NCI-H774 (cell line): Measurements from ENCODE around the gene PLSCR3.

ENCODE experiments used
- DNase-seq: peaks from one replicate; lab custom pipeline; 2025; lab: John Stamatoyannopoulos, UW

Gene PLSCR3

GRCh38 chr17:7426203-7426863 is 32.0 kb upstream of the PLSCR3 start:
- DNase-seq = no peak

GRCh38 chr17:7425756-7426155 is 31.4 kb upstream of the PLSCR3 start:
- DNase-seq = no peak

GRCh38 chr17:7425316-7425715 is 31.0 kb upstream of the PLSCR3 start, which contains the start of gene SPEM2:
TSS of gene SPEM2 (plus strand) at chr17:7425616. CDS start at chr17:7425689, 73 bp downstream.
- no peak for DNase-seq

GRCh38 chr17:7423679-7424078 is 29.4 kb upstream of the PLSCR3 start:
- no peak for DNase-seq

GRCh38 chr17:7421186-7421585 is 26.9 kb upstream of the PLSCR3 start:
- DNase-seq = no peak

- DNase-seq = no peak
These were observed 25.7 kb upstream of the PLSCR3 start, which contains the start of gene SPEM1 for GRCh38 chr17:7419819-7420610. TSS of gene SPEM1 (plus strand) at chr17:7420324. CDS start at chr17:7420385, 61 bp downstream.

GRCh38 chr17:7418472-7419152 is 24.3 kb upstream of the PLSCR3 start:
- DNase-seq = no peak

- DNase-seq = no peak
These were observed 22.8 kb upstream of the PLSCR3 start for GRCh38 chr17:7417056-7417655.

- no peak for DNase-seq
These were observed 22.0 kb upstream of the PLSCR3 start for GRCh38 chr17:7416323-7416722.

- no peak for DNase-seq
These were observed 21.5 kb upstream of the PLSCR3 start for GRCh38 chr17:7415784-7416183.

GRCh38 chr17:7414837-7415236 is 20.5 kb upstream of the PLSCR3 start:
- DNase-seq = no peak

- DNase-seq = no peak
These were observed 19.1 kb upstream of the PLSCR3 start for GRCh38 chr17:7413346-7413985.

GRCh38 chr17:7411427-7411750 is 17.1 kb upstream of the PLSCR3 start:
- DNase-seq = no peak

GRCh38 chr17:7410634-7411426 is 16.5 kb upstream of the PLSCR3 start:
- no peak for DNase-seq

- no peak for DNase-seq
These were observed 15.4 kb upstream of the PLSCR3 start for GRCh38 chr17:7409716-7410115.

GRCh38 chr17:7408863-7409262 is 14.5 kb upstream of the PLSCR3 start:
- DNase-seq = no peak

GRCh38 chr17:7408252-7408727 is 14.0 kb upstream of the PLSCR3 start:
- DNase-seq = no peak

- DNase-seq = no peak
These were observed 13.3 kb upstream of the PLSCR3 start, which contains the start of gene NLGN2 for GRCh38 chr17:7407485-7408251. TSS of gene NLGN2 (plus strand) at chr17:7407845. CDS start at chr17:7408256, 411 bp downstream.

- DNase-seq = no peak
These were observed 12.8 kb upstream of the PLSCR3 start for GRCh38 chr17:7407082-7407481.

- DNase-seq = no peak
These were observed 12.0 kb upstream of the PLSCR3 start for GRCh38 chr17:7406235-7406825.
